K562 (cell line): ENCODE data around the gene NAPB. TPM values are rescaled to one million over a fixed set of nuclear protein-coding genes. Genes with fewer than 3 reads are reported as not detected.

ENCODE experiments used
- ATAC-seq: fragments of 200-7000 bp; cut with Tn5 transposase; 3 replicates; pipeline ENCODE4 v1.9.1; 2020; ENCODE audit warnings: moderate library complexity
- BruUV-seq: library from RNA; stranded (reverse); fragments of 400-500 nt; replicated peaks from 2 replicates; lab custom pipeline; 2021; lab: Mats Ljungman, UMichigan
- CTCF ChIA-PET: fragments of 300-600 bp; formaldehyde crosslinking; extraction: SDS; loops from one replicate; lab custom pipeline; 2021; ENCODE audit warnings: low intra/inter-chr PET ratio; lab: Yijun Ruan, JAX
- POLR2A ChIA-PET: fragments of 300-600, 350-650 bp; sonication (Branson Sonifier 250); formaldehyde crosslinking; extraction: SDS; loops from one replicate; lab custom pipeline; 2021; ENCODE audit warnings: antibody characterized with exemption, inconsistent platforms; lab: Yijun Ruan, JAX
- DNase-seq, 4 experiments: peaks; one replicate each; pipeline versions ENCODE4 v3.0.0 to v3.0.0-alpha.2; 2011 to 2018; ENCODE audit warnings: low spot score in 3 of 4, mixed read lengths in 3 of 4; ENCODE audit errors: extremely low read depth in 1 of 4
- FAIRE-seq: peaks from 2 replicates; lab custom pipeline; 2011; peaks lifted over from hg19 to GRCh38; lab: Jason Lieb, UNC
- H2AFZ ChIP-seq: 2 replicates; pipeline ENCODE4 v1.6.0; 2011; ENCODE audit warnings: low read depth, low read length, control low read depth, inconsistent platforms
- H3K27ac ChIP-seq: fragments of 200-600 bp; 3 replicates; pipeline ENCODE4 v1.8.0; 2011; ENCODE audit warnings: low read depth, mild to moderate bottlenecking, control low read depth, inconsistent platforms, low read length, moderate library complexity, mixed read lengths; ENCODE audit errors: extremely low read depth
- H3K27me3 ChIP-seq, 2 experiments: fragments of 300-600 bp in 1 of 2; 2 replicates in 1 of 2; 3 replicates in 1 of 2; pipeline versions ENCODE4 v1.6.0 to v1.8.0; 2011; ENCODE audit warnings: inconsistent platforms in 2 of 2, low read length in 2 of 2, mild to moderate bottlenecking in 1 of 2, mixed read lengths in 1 of 2, moderate library complexity in 1 of 2; ENCODE audit not compliant: control insufficient read depth in 2 of 2, insufficient read depth in 2 of 2
- H3K36me3 ChIP-seq: fragments of 300-600 bp; 3 replicates; pipeline ENCODE4 v1.8.0; 2011; ENCODE audit warnings: mild to moderate bottlenecking, low read length, inconsistent platforms; ENCODE audit not compliant: control insufficient read depth, insufficient read depth
- H3K4me1 ChIP-seq, 2 experiments: fragments of 200-600 bp in 1 of 2; replicated peaks in 1 of 2; 2 replicates in 1 of 2; 3 replicates in 1 of 2; pipeline versions ENCODE4 v1.5.1 to v1.8.0; 2011; ENCODE audit warnings: inconsistent platforms in 2 of 2, low read length in 2 of 2, mild to moderate bottlenecking in 1 of 2, mixed read lengths in 1 of 2, moderate library complexity in 1 of 2; ENCODE audit not compliant: control insufficient read depth in 2 of 2, insufficient read depth in 2 of 2
- H3K4me2 ChIP-seq: 2 replicates; pipeline ENCODE4 v1.6.1; 2011; ENCODE audit warnings: low read length, control low read depth, inconsistent platforms, mixed read lengths; ENCODE audit not compliant: insufficient read depth
- H3K4me3 ChIP-seq: fragments of 200-600 bp; sonication (generic), shearing (Covaris generic); 2 replicates; pipeline ENCODE4 v1.5.1; 2016; ENCODE audit warnings: control low read depth, inconsistent platforms
- H3K79me2 ChIP-seq: fragments of 200-600 bp; 3 replicates; pipeline ENCODE4 v1.8.0; 2011; ENCODE audit warnings: low read length, inconsistent platforms; ENCODE audit not compliant: control insufficient read depth, insufficient read depth
- H3K9ac ChIP-seq, 2 experiments: 2 replicates each; pipeline versions ENCODE4 v1.6.0 to v1.6.1; 2011; ENCODE audit warnings: low read depth in 2 of 2, low read length in 2 of 2, control low read depth in 1 of 2, inconsistent platforms in 1 of 2, mild to moderate bottlenecking in 1 of 2, mixed read lengths in 1 of 2; ENCODE audit not compliant: insufficient read depth in 1 of 2
- H3K9me1 ChIP-seq: one replicate; pipeline ENCODE4 v1.6.0; 2011; ENCODE audit warnings: inconsistent platforms, mild to moderate bottlenecking, low read length, moderate library complexity; ENCODE audit not compliant: control insufficient read depth, insufficient read depth
- H3K9me3 ChIP-seq: replicated peaks from 2 replicates; pipeline ENCODE4 v1.5.1; 2011; ENCODE audit warnings: low read depth, low read length, inconsistent platforms; ENCODE audit not compliant: control insufficient read depth, insufficient read depth
- H4K20me1 ChIP-seq: replicated peaks from 2 replicates; pipeline ENCODE4 v1.6.1; 2011; ENCODE audit warnings: low read length, inconsistent platforms, mixed read lengths; ENCODE audit not compliant: control insufficient read depth, insufficient read depth
- ARID1B ChIP-seq: fragments of 450-650 bp; IDR thresholded peaks from 2 replicates; pipeline ENCODE4 v1.6.1; 2016; ENCODE audit warnings: antibody characterized with exemption, mild to moderate bottlenecking, inconsistent platforms
- CTBP1 ChIP-seq: fragments of 450-650 bp; IDR thresholded peaks from 2 replicates; pipeline ENCODE4 v1.6.1; 2016; ENCODE audit warnings: borderline replicate concordance
- FOXK2 ChIP-seq, 2 experiments: fragments of 450-650 bp; IDR thresholded peaks in 1 of 2; conservative IDR thresholded peaks in 1 of 2; 2 replicates each; pipeline ENCODE4 v1.6.1; 2016; ENCODE audit warnings: low read depth in 2 of 2, mild to moderate bottlenecking in 1 of 2
- PHF21A ChIP-seq: fragments of 450-650 bp; IDR thresholded peaks from 2 replicates; pipeline ENCODE4 v1.6.1; 2017; ENCODE audit warnings: low read depth, borderline replicate concordance
- RFX7 ChIP-seq: fragments of 250-450 bp; sonication (Bioruptor Pico); IDR thresholded peaks from 2 replicates; pipeline ENCODE4 v1.5.1; 2021; ENCODE audit warnings: mild to moderate bottlenecking
- TBP ChIP-seq: optimal IDR thresholded peaks from 2 replicates; pipeline ENCODE3; 2011; ENCODE audit warnings: low read depth, low read length, improper control_type of control experiment
- ZNF263 ChIP-seq: sonication (generic); formaldehyde crosslinking; IDR thresholded peaks from 2 replicates; pipeline ENCODE4 v1.8.0; 2022; ENCODE audit warnings: mild to moderate bottlenecking, missing genetic modification reagents, borderline replicate concordance
- WGBS: fragments of 100-300 bp; shearing (Covaris generic); methylation state at CpG from one replicate; pipeline ENCODE4 v1.1.6; 2016; ENCODE audit warnings: low coverage, mixed read lengths; ENCODE audit not compliant: insufficient coverage; ENCODE audit errors: missing lambda C conversion rate; 5-methylcytosine and 5-hydroxymethylcytosine counted together
- in situ Hi-C: fragments of 300-500 bp; cut with MboI; formaldehyde crosslinking; loops from 4 replicates; pipeline ENCODE4 v1.15.0; 2018; ENCODE audit warnings: inconsistent platforms, mixed read lengths
- intact Hi-C: fragments of 100-400 bp; cut with micrococcal nuclease; formaldehyde crosslinking; loops from 2 replicates; pipeline ENCODE4 v1.14.2; 2022
- polyA plus RNA-seq, 8 experiments: library from polyadenylated mRNA; depleted of rRNA in 4 of 8; stranded (reverse) in 5 of 8; unstranded in 3 of 8; fragments of >200 nt; fragmentation: Nextera tagmentation in 2 of 8; fragmentation: Illumina TruSeq in 1 of 8; extraction: Ambion mirVana in 2 of 8; extraction: Trizol in 1 of 8; gene quantifications; 2 replicates each; pipeline versions ENCODE4 v1.2.1 to v1.2.3, GENCODE V29; 2011 to 2014; ENCODE audit warnings: inconsistent platforms in 1 of 8, missing spikeins in 1 of 8
- total RNA-seq, 7 experiments: library from RNA; depleted of rRNA in 6 of 7; stranded (reverse); fragments of >200 nt in 6 of 7; fragmentation: Illumina TruSeq in 2 of 7; extraction: Trizol in 2 of 7; gene quantifications; 2 replicates each; pipeline versions ENCODE4 v1.2.1 to v1.2.3, GENCODE V29; 2011 to 2021; ENCODE audit warnings: low replicate concordance in 1 of 7
- TF ChIP-seq, protein P1 (sequence below), 2 experiments: fragments of 450-650 bp; IDR thresholded peaks; 2 replicates each; pipeline ENCODE4 v1.6.1; 2018; ENCODE audit warnings: mild to moderate bottlenecking in 2 of 2, low read depth in 1 of 2; ENCODE audit not compliant: partially characterized antibody in 2 of 2
- TF ChIP-seq, protein P2 (sequence below): fragments of 200-800 bp; sonication (Bioruptor generic); IDR thresholded peaks from 2 replicates; pipeline ENCODE4 v1.6.1; 2017; ENCODE audit warnings: missing genetic modification characterization, missing compliant biosample characterization
- TF ChIP-seq, protein P3 (sequence below): fragments of 250-450 bp; sonication (Bioruptor Pico); IDR thresholded peaks from 2 replicates; pipeline ENCODE4 v1.5.0; 2021; ENCODE audit warnings: mild to moderate bottlenecking, moderate library complexity

Gene NAPB
- total and polyA plus RNA-seq, 9 of the 15 experiments (the other 6 are each of a cell fraction or from before 2014, with no cell fraction given): 1.4 to 7.7 (median 5.2) TPM

DNA sequence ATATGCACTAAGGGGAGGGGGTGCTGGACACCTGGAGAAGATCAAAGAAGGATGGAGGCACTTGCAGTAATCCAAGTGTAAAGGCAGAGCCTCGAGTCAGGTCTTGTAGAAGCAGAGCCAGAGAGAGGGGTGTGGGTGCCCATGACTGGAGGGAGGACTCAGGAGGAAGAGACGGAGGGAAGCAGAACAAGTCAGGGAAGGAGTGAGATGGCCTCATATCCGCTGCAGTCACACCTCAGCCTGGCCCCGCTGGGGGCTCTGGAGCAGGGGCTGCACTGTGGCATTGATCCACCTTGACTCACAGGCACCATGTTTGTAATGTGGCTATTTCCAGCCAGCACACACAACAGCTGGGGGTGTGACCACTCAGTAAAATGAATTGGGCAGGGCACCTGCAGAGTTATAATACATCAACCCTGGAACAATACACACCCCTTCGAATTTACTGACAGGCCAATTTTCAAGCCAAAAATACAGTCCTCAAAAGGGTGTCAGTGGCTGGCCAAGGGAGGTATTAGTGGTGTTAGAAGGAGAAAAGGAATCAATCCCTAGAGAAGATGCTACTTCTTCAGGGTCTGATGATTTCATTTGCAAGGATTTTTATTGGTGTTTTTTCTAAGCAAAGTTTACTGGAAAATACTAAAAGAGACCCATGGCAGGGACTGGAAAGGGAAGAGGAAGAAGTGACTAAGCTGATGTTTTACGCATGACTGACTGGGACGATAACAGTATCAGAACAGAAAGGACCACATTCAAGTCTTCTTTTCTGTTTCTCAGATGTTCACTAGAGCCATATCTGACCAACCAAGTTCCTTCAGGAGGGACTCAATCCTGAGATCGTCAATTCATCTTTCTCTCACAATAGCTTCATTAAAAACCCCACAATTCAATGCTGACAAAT lies 89.6 kb downstream of the NAPB start:
- ATAC-seq (peak; percentile 44; the same call in 2 of the 3 replicates), DNase-seq (peak in 2 of 4 experiments; percentile 13 to 54), FAIRE-seq (peak; percentile 63)
- H3K4me2 ChIP-seq: no peak overlapping the region
- no peak overlapping the region for H3K27ac ChIP-seq
- H3K79me2 ChIP-seq: no peaks in the 10 kb centered on the region
- H3K4me1 ChIP-seq: peaks cover 0 to 14% of the 10 kb centered on the region in 2 experiments; a peak in 3 of 5 replicates
- in situ Hi-C loops (loop anchor here (5.0 kb wide), 1 partner anchor 639 kb away; no protein-coding TSS in a partner anchor), intact Hi-C loops (no loop called here)
- H2AFZ ChIP-seq: no peak overlapping the region
- H3K9me3 ChIP-seq: no peaks in the 10 kb centered on the region
- no peak overlapping the region for H3K9ac ChIP-seq
- no peak overlapping the region for H3K4me3 ChIP-seq
- H4K20me1 ChIP-seq: no peaks in the 10 kb centered on the region
- H3K36me3 ChIP-seq: no peaks in the 10 kb centered on the region
- no TSS peak for BruUV-seq
- WGBS: 10% methylated on average over 8 of the region's 8 CpGs
- ChIA-PET POLR2A (interaction anchor here (0.9 to 1.0 kb wide), 3 partner anchors 9 to 18 kb away, joined by 3 read pairs; no protein-coding TSS in a partner anchor), CTCF (no interaction called here)
- H3K27me3 ChIP-seq: peaks cover 0 to 12% of the 10 kb centered on the region in 2 experiments; a peak in 2 of 5 replicates
- H3K9me1 ChIP-seq: no peaks in the 10 kb centered on the region
- TF ChIP-seq CTBP1: peak; percentile 51
- TF ChIP-seq, protein P1, sequence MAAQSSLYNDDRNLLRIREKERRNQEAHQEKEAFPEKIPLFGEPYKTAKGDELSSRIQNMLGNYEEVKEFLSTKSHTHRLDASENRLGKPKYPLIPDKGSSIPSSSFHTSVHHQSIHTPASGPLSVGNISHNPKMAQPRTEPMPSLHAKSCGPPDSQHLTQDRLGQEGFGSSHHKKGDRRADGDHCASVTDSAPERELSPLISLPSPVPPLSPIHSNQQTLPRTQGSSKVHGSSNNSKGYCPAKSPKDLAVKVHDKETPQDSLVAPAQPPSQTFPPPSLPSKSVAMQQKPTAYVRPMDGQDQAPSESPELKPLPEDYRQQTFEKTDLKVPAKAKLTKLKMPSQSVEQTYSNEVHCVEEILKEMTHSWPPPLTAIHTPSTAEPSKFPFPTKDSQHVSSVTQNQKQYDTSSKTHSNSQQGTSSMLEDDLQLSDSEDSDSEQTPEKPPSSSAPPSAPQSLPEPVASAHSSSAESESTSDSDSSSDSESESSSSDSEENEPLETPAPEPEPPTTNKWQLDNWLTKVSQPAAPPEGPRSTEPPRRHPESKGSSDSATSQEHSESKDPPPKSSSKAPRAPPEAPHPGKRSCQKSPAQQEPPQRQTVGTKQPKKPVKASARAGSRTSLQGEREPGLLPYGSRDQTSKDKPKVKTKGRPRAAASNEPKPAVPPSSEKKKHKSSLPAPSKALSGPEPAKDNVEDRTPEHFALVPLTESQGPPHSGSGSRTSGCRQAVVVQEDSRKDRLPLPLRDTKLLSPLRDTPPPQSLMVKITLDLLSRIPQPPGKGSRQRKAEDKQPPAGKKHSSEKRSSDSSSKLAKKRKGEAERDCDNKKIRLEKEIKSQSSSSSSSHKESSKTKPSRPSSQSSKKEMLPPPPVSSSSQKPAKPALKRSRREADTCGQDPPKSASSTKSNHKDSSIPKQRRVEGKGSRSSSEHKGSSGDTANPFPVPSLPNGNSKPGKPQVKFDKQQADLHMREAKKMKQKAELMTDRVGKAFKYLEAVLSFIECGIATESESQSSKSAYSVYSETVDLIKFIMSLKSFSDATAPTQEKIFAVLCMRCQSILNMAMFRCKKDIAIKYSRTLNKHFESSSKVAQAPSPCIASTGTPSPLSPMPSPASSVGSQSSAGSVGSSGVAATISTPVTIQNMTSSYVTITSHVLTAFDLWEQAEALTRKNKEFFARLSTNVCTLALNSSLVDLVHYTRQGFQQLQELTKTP (IDR thresholded peaks at IDR 0.05; ENCODE audit: low read depth in 1 of 2, partially characterized antibody in 2 of 2): no peak
- TF ChIP-seq, protein P2, sequence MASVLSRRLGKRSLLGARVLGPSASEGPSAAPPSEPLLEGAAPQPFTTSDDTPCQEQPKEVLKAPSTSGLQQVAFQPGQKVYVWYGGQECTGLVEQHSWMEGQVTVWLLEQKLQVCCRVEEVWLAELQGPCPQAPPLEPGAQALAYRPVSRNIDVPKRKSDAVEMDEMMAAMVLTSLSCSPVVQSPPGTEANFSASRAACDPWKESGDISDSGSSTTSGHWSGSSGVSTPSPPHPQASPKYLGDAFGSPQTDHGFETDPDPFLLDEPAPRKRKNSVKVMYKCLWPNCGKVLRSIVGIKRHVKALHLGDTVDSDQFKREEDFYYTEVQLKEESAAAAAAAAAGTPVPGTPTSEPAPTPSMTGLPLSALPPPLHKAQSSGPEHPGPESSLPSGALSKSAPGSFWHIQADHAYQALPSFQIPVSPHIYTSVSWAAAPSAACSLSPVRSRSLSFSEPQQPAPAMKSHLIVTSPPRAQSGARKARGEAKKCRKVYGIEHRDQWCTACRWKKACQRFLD (CRISPR knock-in tag): no peak
- TF ChIP-seq ZNF263 (CRISPR knock-in tag): no peak
- TF ChIP-seq, protein P3, sequence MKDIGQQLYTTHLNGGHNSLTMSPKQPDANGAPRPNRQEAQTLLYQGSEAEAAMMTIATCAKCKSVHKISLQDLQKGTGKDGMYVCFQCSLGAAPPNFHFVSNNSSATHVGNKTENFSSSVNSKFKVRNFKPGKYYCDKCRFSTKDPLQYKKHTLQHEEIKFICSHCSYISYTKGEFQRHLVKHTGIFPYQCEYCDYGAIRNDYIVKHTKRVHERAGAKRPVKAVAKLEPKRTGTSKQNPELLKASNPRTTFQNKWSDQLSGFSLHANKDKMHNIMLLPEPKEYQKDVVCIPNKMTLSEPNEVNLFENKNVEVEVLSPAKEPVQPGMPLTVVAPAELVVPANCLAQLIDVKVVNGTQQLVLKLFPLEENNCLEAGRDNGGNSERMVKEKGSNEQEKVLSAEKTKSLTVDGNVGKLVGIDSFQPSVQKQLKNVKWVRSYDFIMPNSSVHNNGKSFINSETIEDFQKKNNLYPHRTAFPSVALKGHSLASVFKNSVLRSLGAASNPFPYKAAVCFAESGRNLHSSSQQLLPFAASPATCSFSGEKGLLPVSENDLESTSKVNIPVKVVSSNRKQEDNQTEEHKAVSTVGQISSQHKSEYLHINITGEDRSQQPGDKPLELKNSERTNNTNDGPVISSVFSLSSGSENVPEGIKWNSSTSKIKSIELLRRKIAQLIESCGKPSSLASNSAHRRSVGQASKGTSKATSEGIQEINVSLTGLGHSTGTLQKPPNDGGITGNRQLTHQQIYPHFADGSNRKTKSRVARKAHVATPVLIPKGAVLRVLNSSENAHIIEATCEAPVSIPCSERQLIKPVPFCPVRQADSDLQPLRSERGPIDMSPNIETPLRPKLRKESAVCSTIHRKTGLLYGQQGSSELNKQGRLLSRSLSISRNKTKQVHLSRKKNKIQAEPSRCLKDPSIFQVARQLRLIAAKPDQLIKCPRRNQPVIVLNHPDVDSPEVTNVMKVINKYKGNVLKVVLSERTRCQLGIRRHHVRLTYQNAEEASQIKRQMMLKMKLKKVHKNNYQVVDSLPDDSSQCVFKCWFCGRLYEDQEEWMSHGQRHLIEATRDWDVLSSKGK: no peak
- no peak for TF ChIP-seq TBP
- TF ChIP-seq FOXK2 (conservative IDR thresholded peaks at IDR 0.05 in 1 of 2, IDR thresholded peaks at IDR 0.05 in 1 of 2; ENCODE audit: low read depth in 2 of 2): no peak
- TF ChIP-seq RFX7 (CRISPR knock-in tag): no peak
- TF ChIP-seq ARID1B: peak; percentile 78
- no peak for TF ChIP-seq PHF21A
